Hippocampal formation (tissue), 2 donors: ENCODE measurements around the gene PRELID3B.
"Not testable (repeated sequence)": the region's sequence is repeated elsewhere in the genome, so short reads cannot be mapped to it uniquely, and the experiment has no call there.

Experiments used
- DNase-seq, 2 donors: peaks; one replicate each; lab custom pipeline; 2025; lab: John Stamatoyannopoulos, UW

Gene PRELID3B

DNA sequence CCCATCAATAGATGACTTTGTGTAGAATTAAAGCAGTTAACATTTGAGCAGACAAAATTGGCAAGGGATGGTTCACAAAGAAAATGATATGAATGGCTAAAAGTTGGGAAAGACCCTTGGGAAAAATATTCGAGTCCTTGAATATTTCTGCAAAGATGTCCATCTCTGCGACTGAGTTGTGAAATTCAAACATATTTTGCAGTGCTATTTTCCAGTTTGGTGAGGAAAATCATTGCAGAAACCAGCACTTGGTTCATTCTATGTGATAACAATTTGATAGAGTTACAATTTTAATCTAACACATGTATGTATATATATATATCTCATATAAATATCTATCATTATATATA is 6.1 kb upstream of the PRELID3B start:
- no peak for DNase-seq

DNA sequence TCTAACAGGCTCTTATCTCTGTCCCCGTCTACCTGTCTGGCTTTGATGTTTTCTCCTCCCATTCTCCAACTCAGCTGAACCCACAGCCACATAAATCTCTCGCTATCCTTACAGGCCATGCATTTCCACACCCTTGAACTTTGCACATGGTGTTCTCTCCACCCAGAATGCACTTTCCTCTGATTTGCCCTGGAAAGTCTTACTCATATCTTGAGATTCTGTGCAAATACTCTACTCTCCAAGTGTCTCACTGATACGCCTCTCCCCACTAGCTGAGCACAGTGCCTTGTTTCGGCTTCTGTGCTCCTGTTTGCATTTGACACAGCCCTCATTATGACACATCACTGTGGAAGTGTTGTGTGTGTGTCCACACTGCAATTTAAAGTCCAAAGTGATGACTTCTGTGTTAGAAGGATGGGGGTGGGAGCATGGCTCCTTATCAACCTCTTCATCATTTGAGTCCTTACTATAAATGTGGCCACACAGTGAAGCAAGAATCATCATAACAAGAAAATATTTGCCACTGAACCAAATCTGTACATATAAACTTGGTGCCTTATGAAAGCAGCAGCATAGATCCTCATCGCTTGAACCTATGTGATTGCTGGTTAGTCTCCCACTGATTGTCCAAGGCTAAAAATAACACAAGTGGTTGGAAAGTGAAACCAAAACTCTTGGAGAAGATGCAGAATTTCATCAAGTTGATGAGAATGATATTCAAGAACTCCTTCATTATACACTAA is 5.5 kb upstream of the PRELID3B start:
- no peak for DNase-seq

GRCh38 chr20:59046862-59047261 is 4.3 kb upstream of the PRELID3B start:
- no peak for DNase-seq

DNA sequence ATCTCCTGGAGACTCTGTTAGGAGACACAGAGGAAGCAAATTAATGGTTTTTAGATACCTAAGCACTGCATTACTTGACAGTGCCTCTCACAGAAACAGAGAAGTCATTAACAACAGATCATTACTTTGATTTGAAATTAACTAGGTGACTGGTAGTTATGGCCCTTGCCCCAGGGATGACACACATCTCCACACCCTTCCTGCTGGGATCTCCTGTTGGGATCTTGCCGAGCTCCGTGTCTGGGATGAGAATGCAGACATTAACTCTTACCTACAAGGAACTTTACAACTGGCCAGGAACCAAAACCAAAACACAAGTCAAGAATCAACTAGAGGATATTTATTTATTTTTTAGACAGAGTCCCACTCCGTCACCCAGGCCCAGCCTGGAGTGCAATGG is 2.2 kb upstream of the PRELID3B start:
- DNase-seq = no peak

GRCh38 chr20:59044295-59044694 is 1.7 kb upstream of the PRELID3B start:
- no peak for DNase-seq

DNA sequence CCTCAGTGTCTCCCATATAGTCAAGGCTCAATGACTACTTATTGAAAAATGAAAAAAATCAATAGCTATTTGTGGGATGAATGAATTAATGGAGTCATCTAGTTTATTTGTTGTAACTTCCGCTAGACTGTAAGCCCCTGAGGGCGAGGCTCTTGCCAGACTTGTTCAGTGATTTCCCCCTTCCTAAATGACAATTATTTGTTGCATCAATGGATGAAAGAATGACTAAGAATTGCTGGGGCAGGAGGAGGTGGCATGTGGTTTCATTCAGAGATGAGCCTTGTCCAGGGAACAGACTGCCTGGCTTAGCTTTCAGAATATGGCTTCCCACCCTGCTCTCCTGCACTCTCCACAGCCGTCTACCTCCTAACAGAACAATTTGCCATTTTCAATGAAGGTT is 1.1 kb upstream of the PRELID3B start:
- DNase-seq = no peak

- peak; percentile 75 to 86 for DNase-seq
These were observed 428 bp upstream of the PRELID3B start for GRCh38 chr20:59042796-59043631.

GRCh38 chr20:59041487-59041886 is 1.1 kb downstream of the PRELID3B start:
- not testable (repeated sequence) for DNase-seq

- DNase-seq = no peak
These were observed 1.9 kb downstream of the PRELID3B start for GRCh38 chr20:59040667-59041066.

- no peak for DNase-seq
These were observed 3.4 kb downstream of the PRELID3B start for GRCh38 chr20:59039233-59039632.

- DNase-seq = no peak
These were observed 5.2 kb downstream of the PRELID3B start for GRCh38 chr20:59037386-59037785.

- DNase-seq = no peak
These were observed 7.2 kb downstream of the PRELID3B start for GRCh38 chr20:59035381-59035780.

GRCh38 chr20:59033616-59034165 is 8.9 kb downstream of the PRELID3B start:
- no peak for DNase-seq

GRCh38 chr20:59033093-59033492 is 9.5 kb downstream of the PRELID3B start:
- DNase-seq = no peak

DNA sequence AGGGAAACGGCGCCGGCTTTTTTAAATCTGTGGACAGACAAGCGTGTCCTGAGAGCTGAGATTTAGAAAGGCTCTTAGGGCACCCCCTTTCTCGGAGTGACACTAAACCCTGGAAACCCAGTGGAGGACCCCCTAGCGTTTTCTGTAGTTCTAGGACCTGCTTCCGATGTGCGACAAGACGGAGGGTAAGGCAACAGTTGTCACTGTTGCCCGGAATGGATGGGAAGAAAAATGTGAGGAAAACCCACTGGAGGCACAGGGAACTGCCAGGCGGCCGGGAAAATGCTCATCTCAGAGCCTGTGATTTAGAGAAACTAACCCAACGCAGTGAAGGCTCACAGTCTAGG is 9.9 kb downstream of the PRELID3B start:
- no peak for DNase-seq

GRCh38 chr20:59032023-59032712 is 10.4 kb downstream of the PRELID3B start, which contains the start of gene ATP5F1E:
TSS of gene ATP5F1E (minus strand) at chr20:59032335. CDS start at chr20:59032251, 84 bp downstream.
- peak; percentile 95 to 97 for DNase-seq

GRCh38 chr20:59031564-59032022 is 11.0 kb downstream of the PRELID3B start:
- no peak for DNase-seq

- no peak for DNase-seq
These were observed 11.5 kb downstream of the PRELID3B start for GRCh38 chr20:59030911-59031563.

DNA sequence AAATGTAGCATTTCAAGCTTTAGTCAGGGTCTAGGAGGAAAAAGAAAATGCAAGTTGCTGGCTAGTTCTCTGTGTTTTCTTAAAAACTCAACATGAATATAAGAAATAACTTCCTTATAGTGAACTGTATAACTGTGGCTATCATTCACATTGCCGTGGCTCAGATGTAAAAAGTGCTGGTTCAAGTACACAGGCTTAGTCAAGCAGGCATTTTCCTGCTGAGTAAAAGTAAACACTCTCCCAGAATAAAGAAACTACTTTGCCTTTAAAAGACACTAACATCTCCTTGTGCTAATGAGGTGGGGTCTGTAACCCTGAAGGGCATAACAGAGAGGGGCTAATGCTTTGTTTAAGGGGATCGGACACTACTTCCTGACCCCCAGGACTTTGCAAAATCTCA is 13.8 kb downstream of the PRELID3B start:
- DNase-seq = no peak

DNA sequence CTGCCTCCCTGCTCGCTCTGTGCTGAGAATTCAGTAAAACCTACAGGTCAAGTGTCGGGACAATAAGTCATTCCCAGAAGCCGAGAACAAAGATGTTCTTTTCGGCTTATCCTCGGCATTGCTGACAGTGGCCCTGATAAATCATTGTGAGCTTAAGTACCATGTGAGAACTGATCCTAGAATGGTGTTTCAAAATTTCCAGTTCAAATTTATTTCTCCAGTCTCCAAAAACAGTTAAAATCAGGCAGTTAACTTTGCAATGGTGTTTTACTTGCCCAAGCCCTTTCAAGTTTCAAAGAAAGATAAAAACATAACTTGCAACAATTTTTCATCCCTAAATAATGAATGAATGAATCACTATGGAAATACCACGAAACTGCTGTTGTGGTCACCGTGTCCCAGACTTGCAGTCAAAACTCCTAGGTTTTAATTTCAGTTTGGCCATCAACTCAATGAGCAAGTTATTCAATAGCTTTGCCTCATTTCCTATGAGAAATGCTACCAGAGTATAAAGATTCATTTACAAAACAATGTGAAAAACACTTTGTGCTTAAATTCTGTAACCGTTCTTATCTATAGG is 14.8 kb downstream of the PRELID3B start:
- no peak for DNase-seq
